GM11168 (cell line): ENCODE data around the gene APBB3.
"Not testable (repeated sequence)": the region's sequence is repeated elsewhere in the genome, so short reads cannot be mapped to it uniquely, and the experiment has no call there.

Source experiments
- in situ Hi-C: fragments of 300-500 bp; cut with MboI; formaldehyde crosslinking; loops from one replicate; pipeline ENCODE4 v1.12.0; 2022; ENCODE audit warnings: low sequenced_read_pairs; ENCODE audit not compliant: unreplicated experiment

The APBB3 gene, protein sequence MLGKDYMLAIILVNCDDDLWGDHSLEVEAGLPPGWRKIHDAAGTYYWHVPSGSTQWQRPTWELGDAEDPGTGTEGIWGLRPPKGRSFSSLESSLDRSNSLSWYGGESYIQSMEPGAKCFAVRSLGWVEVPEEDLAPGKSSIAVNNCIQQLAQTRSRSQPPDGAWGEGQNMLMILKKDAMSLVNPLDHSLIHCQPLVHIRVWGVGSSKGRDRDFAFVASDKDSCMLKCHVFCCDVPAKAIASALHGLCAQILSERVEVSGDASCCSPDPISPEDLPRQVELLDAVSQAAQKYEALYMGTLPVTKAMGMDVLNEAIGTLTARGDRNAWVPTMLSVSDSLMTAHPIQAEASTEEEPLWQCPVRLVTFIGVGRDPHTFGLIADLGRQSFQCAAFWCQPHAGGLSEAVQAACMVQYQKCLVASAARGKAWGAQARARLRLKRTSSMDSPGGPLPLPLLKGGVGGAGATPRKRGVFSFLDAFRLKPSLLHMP

DNA sequence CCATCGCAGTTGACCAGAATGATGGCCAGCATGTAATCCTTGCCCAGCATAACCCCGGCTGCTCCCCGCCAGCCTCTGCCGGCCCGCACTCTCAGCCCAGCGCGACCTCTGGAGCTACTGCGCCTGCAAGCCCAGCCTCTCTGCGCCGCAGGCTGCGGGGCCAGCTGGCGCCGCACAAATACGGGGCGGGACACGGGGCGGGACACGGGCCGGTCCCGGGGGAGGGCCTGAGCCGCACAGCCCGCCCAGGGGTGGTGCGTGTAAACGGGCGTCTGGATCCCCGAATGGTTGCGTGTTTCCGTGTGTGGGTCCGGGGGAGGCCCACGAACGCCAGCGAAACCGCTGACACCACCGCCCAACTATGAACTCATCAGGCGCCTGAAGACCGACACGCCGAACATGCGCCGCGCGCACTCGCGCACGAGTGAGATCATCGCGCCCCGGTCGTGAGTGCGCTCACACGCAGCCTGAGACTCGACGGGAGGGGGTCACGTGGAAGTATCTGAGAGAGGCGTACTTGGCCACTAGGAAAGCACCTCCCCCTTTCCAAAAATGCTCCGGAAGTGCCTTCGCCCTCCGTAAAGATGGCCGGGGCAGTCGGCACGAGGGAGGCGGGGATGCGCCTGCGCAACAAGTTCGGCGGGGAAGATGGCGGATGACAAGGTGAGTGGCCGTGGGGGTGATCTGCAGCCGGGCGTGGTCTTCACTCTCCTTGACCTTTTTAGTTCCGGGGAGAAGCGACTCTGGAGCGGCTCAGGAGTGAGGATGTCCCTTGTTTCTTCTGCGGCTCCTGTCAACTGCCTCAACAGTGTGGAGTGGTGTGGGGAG lies at the start of gene APBB3, which contains the start of gene SLC35A4:
TSS of gene APBB3 (minus strand) at position 403 of the 828 bp plus-strand sequence. CDS start at position 50, 353 bp downstream.
TSS of gene SLC35A4 (plus strand) at position 633 of the 828 bp plus-strand sequence. CDS start 2,342 bp downstream, outside the sequence.
- in situ Hi-C loops, result loop anchor here (5.0 kb wide), 1 partner anchor 68 kb away; the partner anchor contains the start of gene CD14

- in situ Hi-C loops, result no loop called here
These were observed 46.7 kb upstream of the APBB3 start for GRCh38 chr5:140611020-140611521.

DNA sequence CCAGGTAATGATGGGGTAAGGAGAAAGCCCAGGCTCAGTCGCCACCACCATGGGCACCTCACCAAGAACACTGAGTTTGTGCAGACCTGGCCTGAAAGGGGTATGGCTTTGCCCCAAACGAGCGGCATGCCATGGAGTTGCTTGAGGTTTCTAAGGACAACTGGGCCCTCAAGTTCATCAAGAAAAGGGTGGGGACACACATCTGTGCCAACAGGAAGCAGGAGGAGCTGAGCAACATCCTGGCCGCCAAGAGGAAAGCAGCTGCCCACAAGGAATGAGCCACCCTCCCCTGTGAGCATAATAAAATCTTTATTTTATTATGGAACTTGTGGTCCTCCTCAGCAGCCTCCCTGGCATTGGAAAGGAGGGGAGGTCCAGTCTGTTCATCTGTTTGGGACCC lies 44.7 kb upstream of the APBB3 start:
- in situ Hi-C loops, result no loop called here

DNA sequence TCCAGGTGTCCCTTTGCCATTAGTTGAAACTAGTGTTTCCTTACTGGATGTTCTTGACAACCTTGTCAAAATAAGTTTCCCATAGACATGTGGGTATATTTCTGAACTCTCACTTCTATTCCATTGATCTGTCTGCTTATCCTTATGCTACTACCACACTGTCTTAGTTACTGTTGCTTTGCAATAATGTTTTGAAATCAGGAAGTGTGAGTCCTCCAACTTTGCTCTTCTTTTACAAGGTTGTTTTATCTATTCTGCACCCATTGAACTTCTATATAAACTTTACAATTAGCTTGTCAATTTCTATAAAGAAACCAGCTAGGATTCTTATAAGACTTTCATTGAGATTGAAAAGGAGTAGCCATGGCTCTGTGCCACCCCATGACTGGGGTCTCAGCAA lies 44.3 kb upstream of the APBB3 start:
- in situ Hi-C loops, result no loop called here

DNA sequence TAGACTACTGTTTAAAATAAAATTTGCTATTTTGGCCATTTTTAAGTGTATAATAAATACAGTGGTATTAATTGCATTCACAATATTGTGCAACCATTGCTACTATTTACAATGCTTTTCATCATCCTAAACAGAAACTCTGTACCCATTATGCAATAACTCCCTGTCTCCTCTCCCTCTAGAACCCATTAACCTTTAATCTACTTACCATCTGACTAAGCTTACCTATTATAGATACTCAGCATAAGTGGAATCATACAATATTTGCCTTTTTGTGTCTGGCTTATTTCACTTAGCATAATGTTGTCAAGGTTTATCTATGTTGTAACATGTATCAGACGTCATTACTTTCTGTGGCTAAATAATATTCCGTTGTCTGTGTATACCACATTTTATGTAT lies 42.6 kb upstream of the APBB3 start:
- in situ Hi-C loops, result no loop called here

DNA sequence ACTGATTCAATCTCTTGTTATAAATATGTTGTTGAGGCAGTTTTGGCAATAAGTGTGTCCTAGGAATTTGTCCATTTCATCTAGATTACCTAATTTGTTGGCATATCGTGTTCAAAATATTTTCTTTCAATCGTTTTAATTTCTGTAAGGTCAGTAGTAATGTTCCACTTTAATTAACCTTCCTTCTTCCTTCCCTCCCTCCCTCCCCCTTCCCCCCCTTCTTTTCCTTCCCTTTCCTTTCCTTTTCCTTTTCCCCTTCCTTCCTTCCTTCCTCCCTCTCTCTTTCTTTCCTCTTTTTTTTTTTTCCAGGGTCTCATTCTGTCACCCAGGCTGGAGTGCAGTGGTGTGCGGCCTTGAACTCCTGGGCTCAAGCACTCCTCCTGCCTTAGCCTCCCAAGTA lies 41.5 kb upstream of the APBB3 start:
- in situ Hi-C loops, result no loop called here

DNA sequence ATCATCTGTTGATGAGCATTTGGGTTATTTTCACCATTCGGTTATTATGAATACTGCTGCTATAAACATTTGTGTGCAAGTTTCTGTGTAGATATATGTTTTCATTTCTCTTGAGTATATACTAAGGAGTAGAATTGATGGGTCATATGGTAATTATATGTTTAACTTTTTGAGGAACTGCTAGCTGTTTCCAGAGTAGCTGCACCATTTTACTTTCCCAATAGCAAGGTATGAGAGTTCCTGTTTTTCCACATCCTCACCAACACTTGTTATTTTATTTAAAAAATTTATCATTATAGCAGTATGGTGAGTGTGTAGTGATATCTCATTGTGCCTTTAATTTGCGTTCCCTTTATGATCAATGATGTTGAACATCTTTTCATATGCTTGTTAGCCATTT lies 39.3 kb upstream of the APBB3 start:
- in situ Hi-C loops, result no loop called here

- in situ Hi-C loops, result not testable (repeated sequence)
These were observed 39.0 kb upstream of the APBB3 start for GRCh38 chr5:140603446-140603698.

- in situ Hi-C loops, result no loop called here
These were observed 37.7 kb upstream of the APBB3 start for GRCh38 chr5:140602147-140602546.

DNA sequence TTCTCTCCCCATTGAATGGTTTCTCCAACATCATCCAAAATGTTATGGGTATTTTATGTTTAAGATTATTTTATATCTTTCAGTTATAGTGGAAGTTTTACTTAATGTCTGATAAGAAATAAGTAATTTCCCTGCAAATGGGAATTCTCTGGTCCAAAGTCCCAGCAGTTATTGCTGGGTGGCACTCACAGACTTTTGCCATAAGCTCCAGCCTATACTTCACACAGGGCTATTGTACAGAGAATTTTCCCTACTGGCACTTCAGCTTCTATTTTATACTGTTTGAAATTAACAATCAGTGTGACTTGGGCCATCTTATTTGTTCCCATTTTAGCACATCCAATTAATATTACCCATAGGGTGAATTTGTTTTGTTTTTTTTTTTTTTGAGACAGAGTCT lies 35.7 kb upstream of the APBB3 start:
- in situ Hi-C loops, result no loop called here

GRCh38 chr5:140598836-140599235 lies 34.4 kb upstream of the APBB3 start:
- in situ Hi-C loops, result no loop called here

DNA sequence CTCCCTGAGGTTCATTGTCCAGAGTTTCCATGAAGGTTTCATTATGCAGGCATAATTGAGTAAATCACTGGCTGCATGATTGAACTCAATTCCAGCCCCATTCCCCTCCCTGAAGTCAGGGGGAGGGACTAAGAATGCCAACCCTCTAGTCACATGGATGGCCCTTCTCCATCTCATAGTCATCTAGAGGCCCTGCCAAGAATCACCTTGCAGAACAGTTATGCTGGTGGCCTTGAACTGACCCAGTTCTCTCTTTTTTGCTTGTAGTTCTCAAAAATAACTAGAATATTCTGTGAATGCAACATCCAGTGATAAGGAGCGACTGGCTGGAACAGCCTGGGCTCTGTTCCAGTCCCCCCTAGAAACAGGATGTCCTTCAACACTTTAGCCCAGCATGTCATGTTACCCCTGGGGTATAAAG lies 31.9 kb upstream of the APBB3 start:
- in situ Hi-C loops, result no loop called here

- in situ Hi-C loops, result no loop called here
These were observed 31.3 kb upstream of the APBB3 start for GRCh38 chr5:140595538-140596300.

DNA sequence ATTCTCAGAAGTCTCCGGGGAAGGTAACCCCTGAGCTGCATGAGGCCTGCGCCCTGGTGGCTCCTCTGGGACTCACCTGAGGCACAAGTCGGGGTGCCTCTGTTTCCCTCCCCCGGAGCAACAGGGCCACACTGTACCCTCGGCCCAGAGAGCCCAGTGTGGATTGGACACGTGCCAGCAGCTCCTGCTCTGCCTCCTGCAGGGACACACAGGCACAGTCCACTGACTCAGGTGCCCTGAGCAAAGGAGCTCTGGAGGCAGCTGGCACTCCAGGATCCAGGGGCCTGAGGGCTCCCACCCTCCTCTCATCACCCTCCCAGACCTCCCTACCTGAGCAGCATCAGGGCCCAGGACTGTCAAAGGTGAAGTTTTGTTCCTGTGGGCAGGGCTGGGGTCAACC lies 29.8 kb upstream of the APBB3 start:
- in situ Hi-C loops, result no loop called here

DNA sequence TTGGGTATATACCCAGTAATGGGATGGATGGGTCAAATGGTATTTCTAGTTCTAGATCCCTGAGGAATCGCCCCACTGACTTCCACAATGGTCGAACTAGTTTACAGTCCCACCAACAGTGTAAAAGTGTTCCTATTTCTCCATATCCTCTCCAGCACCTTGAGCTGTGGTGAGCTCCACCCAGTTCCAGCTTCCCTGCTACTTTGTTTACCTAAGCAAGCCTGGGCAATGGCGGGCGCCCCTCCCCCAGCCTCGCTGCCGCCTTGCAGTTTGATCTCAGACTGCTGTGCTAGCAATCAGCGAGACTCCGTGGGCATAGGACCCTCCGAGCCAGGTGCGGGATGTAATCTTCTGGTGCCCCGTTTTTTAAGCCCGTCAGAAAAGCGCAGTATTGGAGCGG lies 28.7 kb upstream of the APBB3 start:
- in situ Hi-C loops, result not testable (repeated sequence)

DNA sequence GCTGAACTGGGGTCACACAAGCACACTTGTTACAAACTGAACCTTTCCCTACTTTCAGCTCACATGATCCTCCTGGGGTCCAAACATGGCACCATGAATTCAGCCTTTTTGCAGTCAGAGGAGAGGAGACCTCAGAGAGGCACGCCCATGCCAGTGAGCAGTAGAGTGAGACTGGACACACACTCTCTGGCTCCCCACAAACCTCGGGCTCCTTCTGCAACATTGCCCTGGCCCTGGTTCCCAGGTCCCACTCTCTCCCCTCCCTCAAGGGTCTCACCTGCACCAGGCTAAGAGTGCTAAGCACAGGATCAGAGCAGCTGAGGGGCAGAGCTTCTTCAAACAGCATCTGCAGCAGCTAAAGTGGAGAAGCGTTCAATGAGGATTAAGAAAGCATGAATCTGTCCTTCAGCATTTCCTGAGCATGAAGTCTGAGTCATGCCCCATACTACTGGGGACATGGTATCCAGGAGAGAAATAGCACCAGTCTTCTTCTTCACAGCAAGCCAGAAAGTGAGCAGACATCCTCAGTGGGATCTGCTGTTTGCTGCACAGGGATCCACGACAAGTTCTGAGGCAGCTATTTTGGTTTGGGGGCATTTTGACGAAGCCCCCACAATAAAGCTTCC lies 27.5 kb upstream of the APBB3 start:
- in situ Hi-C loops, result no loop called here

- in situ Hi-C loops, result no loop called here
These were observed 26.5 kb upstream of the APBB3 start for GRCh38 chr5:140590861-140591260.

DNA sequence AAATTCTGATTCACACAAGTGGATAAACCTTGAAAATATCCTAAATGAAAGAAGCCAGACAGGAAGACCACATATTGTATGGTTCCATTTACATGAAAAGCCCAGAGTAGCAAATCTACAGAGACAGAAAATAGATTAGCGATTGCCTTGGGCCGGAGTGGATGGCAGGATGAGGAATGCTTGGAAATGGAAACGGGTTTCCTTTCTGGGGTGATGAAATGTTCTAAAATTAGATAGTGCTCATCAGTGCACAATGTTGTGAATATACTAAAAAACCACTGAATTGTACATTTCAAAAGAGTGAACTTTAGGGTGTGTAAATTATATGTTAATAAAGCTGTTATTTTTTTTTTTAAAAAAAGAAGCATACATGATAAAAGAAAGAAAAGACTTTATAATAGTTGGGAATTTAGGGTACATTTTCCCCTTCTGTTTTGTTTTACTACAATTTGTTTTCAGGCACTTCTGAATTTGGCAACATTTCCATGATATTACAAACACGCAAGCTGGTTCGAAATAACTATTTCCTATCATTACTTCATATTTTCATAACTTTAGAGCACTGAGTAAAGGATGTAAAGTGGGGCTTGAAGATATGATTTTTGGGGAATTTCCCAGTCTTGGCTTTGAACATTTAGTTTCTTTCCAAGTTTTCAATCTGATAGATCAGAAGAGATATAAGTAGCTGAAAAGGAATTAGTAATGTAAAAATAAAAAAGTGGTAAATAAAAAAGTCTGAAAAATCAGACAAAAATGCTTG lies 24.1 kb upstream of the APBB3 start:
- in situ Hi-C loops, result no loop called here

DNA sequence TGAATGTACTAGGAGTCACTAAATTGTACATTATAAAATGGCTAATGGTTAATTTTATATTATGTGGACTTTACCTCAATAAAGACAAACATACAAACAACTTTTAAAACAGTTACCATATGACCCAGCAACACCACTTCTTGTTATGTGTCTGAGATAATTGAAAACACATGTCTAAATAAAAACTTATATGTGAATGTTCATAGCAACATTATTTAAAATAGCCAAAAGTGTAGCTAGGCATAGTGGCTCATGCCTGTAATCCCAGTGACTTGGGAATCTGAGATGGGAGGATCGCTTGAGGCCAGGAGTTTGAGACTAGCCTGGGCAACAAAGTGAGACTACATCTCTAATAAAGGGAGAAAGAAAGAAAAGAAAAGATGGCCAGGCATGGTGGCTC lies 23.1 kb upstream of the APBB3 start:
- in situ Hi-C loops, result no loop called here
